Vagina (tissue), 2 donors: ENCODE data around the gene PSMC5. TPM values are rescaled to one million over a fixed set of nuclear protein-coding genes. Genes with fewer than 3 reads are reported as not detected.

Source experiments
- DNase-seq, 2 donors: peaks; one replicate each; pipeline ENCODE4 v3.0.0-alpha.2; 2017; ENCODE audit errors: extremely low spot score in 2 of 2
- H3K27ac ChIP-seq: fragments of 200-600 bp; sonication (generic); one replicate; pipeline ENCODE4 v1.5.1; 2019
- H3K27me3 ChIP-seq: fragments of 200-600 bp; sonication (generic); one replicate; pipeline ENCODE4 v1.5.1; 2019
- H3K36me3 ChIP-seq, 2 donors: fragments of 200-600 bp; sonication (generic); one replicate each; pipeline ENCODE4 v1.5.1; 2017 to 2019
- H3K4me1 ChIP-seq: fragments of 200-600 bp; sonication (generic); one replicate; pipeline ENCODE4 v1.5.1; 2019
- H3K4me3 ChIP-seq, 2 donors: fragments of 200-600 bp; sonication (generic); 1 replicate in 1 of 2; 2 replicates in 1 of 2; pipeline ENCODE4 v1.5.1; 2016 to 2019
- H3K9me3 ChIP-seq: fragments of 200-600 bp; sonication (generic); one replicate; pipeline ENCODE4 v1.5.1; 2019
- CTCF ChIP-seq, 3 experiments: fragments of 450-650 bp in 2 of 3; fragments of 200-600 bp in 1 of 3; sonication (generic) in 1 of 3; IDR thresholded peaks; one replicate each; pipeline ENCODE4 v1.5.1; 2017 to 2019; ENCODE audit warnings: antibody characterized with exemption in 3 of 3, mild to moderate bottlenecking in 2 of 3, moderate library complexity in 2 of 3
- POLR2A ChIP-seq, 2 donors: fragments of 450-650 bp; IDR thresholded peaks; one replicate each; pipeline ENCODE4 v1.6.1; 2017; ENCODE audit warnings: antibody characterized with exemption in 2 of 2, mild to moderate bottlenecking in 2 of 2, moderate library complexity in 2 of 2
- POLR2AphosphoS5 ChIP-seq, 2 donors: sonication (generic); formaldehyde crosslinking; IDR thresholded peaks; one replicate each; pipeline ENCODE4 v1.9.0; 2017; ENCODE audit warnings: antibody characterized with exemption in 2 of 2, mild to moderate bottlenecking in 2 of 2, low read depth in 1 of 2; ENCODE audit not compliant: insufficient read depth in 1 of 2
- intact Hi-C: fragments of 100-400 bp; cut with DNase I; formaldehyde crosslinking; loops from one replicate; pipeline ENCODE4 v1.15.1; 2023
- total RNA-seq: library from RNA; depleted of rRNA; stranded (reverse); fragments of >200 nt; gene quantifications from one replicate; pipeline ENCODE4 v1.2.3, GENCODE V29; 2016

PSMC5 gene
- total RNA-seq, 1 donor from 2014 or later: 92.3 TPM

- Histone ChIP-seq H3K36me3 (no peaks in the 10 kb centered on the region), H3K27ac (no peak overlapping the region), H3K9me3 (no peaks in the 10 kb centered on the region), H3K27me3 (no peaks in the 10 kb centered on the region), H3K4me3 (no peak overlapping the region), H3K4me1 (peaks cover 19% of the 10 kb centered on the region)
- TF ChIP-seq CTCF (IDR thresholded peaks at IDR 0.05) (no peak), POLR2A (IDR thresholded peaks at IDR 0.05) (no peak), POLR2AphosphoS5 (IDR thresholded peaks at IDR 0.05; ENCODE audit: insufficient read depth in 1 of 2, low read depth in 1 of 2) (no peak)
- intact Hi-C loops: loop anchor here (10.0 kb wide), 1 partner anchor 1077 kb away; no protein-coding TSS in a partner anchor
- no peak for DNase-seq
Measured at GRCh38 chr17:63847525-63848249, 20.5 kb downstream of the PSMC5 start.

DNA sequence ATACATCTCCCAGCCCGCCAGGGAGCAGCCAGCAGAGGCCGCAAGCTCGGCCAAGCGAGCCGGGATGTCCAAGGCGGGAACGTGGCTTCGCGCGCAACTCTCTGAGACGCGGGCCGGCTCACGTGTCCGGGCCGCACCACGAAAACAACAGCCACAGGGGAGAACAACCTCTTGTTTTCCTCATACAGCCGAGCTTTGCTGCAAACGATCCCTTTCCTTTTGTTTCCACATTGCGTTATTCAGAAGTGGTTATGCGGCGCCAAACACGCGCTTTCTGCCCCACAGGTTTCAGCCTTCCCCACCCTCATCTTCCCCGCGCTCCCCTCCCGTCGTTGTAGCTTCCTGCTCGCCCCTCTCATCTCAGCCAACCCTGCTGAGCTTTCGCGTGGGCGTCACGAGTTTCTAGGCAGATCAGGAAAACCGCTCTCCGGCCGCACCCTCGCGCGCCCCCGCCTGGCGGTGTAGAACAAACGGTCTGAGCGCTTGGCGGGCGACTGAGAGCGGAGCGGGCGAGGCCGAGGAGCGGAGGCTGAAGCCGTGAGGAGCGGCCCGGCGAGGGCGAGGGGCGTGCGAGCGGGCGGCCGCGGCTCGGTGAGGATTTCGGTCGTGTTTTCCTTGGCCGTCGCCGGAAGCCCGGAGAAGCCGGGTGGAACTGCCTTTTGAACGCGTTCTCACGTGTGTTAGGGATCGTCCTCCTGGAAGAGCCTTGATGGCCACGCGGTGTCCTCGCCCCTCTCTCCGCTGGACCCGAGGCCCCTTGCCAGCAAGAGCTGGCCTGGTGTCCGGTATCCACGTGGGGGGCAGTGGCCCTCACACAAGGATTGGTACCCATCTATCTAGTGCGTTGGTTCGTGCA is 21.8 kb downstream of the PSMC5 start:
- Histone ChIP-seq H3K4me3 (peak overlapping the region; percentile 41 to 54), H3K27ac (peak overlapping the region; percentile 54), H3K27me3 (no peaks in the 10 kb centered on the region), H3K36me3 (no peaks in the 10 kb centered on the region), H3K9me3 (no peaks in the 10 kb centered on the region), H3K4me1 (peaks cover 11% of the 10 kb centered on the region)
- intact Hi-C loops: loop anchor here (10.0 kb wide), 1 partner anchor 1076 kb away; no protein-coding TSS in a partner anchor
- TF ChIP-seq POLR2A (IDR thresholded peaks at IDR 0.05) (no peak), CTCF (IDR thresholded peaks at IDR 0.05) (peak; percentile 30 to 72 (median 32)), POLR2AphosphoS5 (IDR thresholded peaks at IDR 0.05; ENCODE audit: insufficient read depth in 1 of 2, low read depth in 1 of 2) (peak; percentile 52 to 61)
- DNase-seq: no peak

GRCh38 chr17:63850401-63850800 is 23.2 kb downstream of the PSMC5 start:
- H3K27me3 ChIP-seq: no peaks in the 10 kb centered on the region
- no peak for TF ChIP-seq CTCF (IDR thresholded peaks at IDR 0.05)
- TF ChIP-seq POLR2AphosphoS5 (IDR thresholded peaks at IDR 0.05; ENCODE audit: insufficient read depth in 1 of 2, low read depth in 1 of 2): no peak
- TF ChIP-seq POLR2A (IDR thresholded peaks at IDR 0.05): no peak
- intact Hi-C loops: no loop called here
- H3K9me3 ChIP-seq: no peaks in the 10 kb centered on the region
- H3K27ac ChIP-seq: no peak overlapping the region
- H3K36me3 ChIP-seq: no peaks in the 10 kb centered on the region
- DNase-seq: no peak
- peaks cover 10% of the 10 kb centered on the region for H3K4me1 ChIP-seq
- no peak overlapping the region for H3K4me3 ChIP-seq

DNA sequence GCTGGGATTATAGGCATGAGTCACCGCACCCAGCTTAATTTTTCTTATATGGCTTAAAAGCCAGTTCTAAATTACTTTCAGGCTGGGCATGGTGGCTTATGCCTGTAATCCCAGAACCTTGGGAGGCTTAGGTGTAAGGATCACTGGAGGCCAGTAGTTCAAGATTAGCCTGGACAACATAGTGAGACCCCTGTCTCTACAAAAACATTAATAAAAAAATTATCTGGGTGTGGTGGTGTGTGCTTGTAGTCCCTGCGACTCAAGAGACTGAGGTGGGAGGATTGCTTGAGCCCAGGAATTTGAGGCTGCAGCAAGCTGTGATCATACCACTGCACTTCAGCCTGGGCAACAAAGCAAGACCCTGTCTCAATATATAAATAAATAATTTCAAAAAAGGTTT is 26.0 kb downstream of the PSMC5 start:
- Histone ChIP-seq H3K27ac (no peak overlapping the region), H3K27me3 (no peaks in the 10 kb centered on the region), H3K36me3 (no peaks in the 10 kb centered on the region), H3K4me3 (no peak overlapping the region), H3K9me3 (no peaks in the 10 kb centered on the region), H3K4me1 (peaks cover 7% of the 10 kb centered on the region)
- intact Hi-C loops: no loop called here
- TF ChIP-seq POLR2AphosphoS5 (IDR thresholded peaks at IDR 0.05; ENCODE audit: insufficient read depth in 1 of 2, low read depth in 1 of 2) (no peak), POLR2A (IDR thresholded peaks at IDR 0.05) (no peak), CTCF (IDR thresholded peaks at IDR 0.05) (no peak)
- no peak for DNase-seq
